Adrenal gland (tissue), 12 donors: Measurements from ENCODE around the gene NEBL. TPM values are rescaled to one million over a fixed set of nuclear protein-coding genes. Genes with fewer than 3 reads are reported as not detected.

Source experiments
- DNase-seq, 7 donors: peaks; one replicate each; pipeline ENCODE4 v3.0.0-alpha.2; 2019 to 2020
- H3K27ac ChIP-seq, 5 donors: fragments of 200-600 bp; sonication (generic) in 4 of 5; 1 replicate in 3 of 5; 2 replicates in 2 of 5; pipeline versions ENCODE4 v1.5.1 to v1.8.0; 2016 to 2020; ENCODE audit warnings: mild to moderate bottlenecking in 1 of 5
- H3K27me3 ChIP-seq: fragments of 200-600 bp; 2 replicates; pipeline ENCODE4 v1.8.0; 2021
- H3K36me3 ChIP-seq, 2 donors: fragments of 200-600 bp; replicated peaks in 1 of 2; 1 replicate in 1 of 2; 2 replicates in 1 of 2; pipeline versions ENCODE4 v1.5.1 to v1.8.0; 2018 to 2022
- H3K4me1 ChIP-seq, 2 donors: fragments of 200-600 bp; replicated peaks in 1 of 2; 1 replicate in 1 of 2; 2 replicates in 1 of 2; pipeline versions ENCODE4 v1.5.1 to v1.8.0; 2018 to 2021
- H3K4me3 ChIP-seq, 4 donors: fragments of 200-600 bp; sonication (generic) in 3 of 4; one replicate each; pipeline ENCODE4 v1.5.1; 2016 to 2018
- H3K9me3 ChIP-seq, 3 donors: fragments of 200-600 bp; sonication (generic) in 1 of 3; replicated peaks in 1 of 3; 1 replicate in 2 of 3; 2 replicates in 1 of 3; pipeline versions ENCODE4 v1.5.1 to v1.8.0; 2016 to 2021
- POLR2A ChIP-seq, 2 donors: fragments of 450-650 bp; IDR thresholded peaks; one replicate each; pipeline ENCODE4 v1.6.1; 2017; ENCODE audit warnings: antibody characterized with exemption in 2 of 2, mild to moderate bottlenecking in 2 of 2, moderate library complexity in 1 of 2
- WGBS, 4 donors: extraction: QIAGEN DNeasy Blood & Tissue Kit in 2 of 4; methylation state at CpG; one replicate each; pipeline versions ENCODE4 v1.1.5 to v1.1.7; 2013 to 2017; 5-methylcytosine and 5-hydroxymethylcytosine counted together
- intact Hi-C, 2 donors: fragments of 100-400 bp; cut with DNase I; formaldehyde crosslinking; loops; one replicate each; pipeline versions ENCODE4 v1.14.1 to v1.15.0; 2022 to 2023
- polyA plus RNA-seq, 3 donors: library from polyadenylated mRNA; stranded (reverse); fragments of 200-250 nt in 2 of 3; fragments of 350-450 nt in 1 of 3; fragmentation: Illumina TruSeq in 1 of 3; extraction: RNeasy Lipid Tissue Mini Kit (QIAGEN cat#74804) in 1 of 3; gene quantifications; one replicate each; pipeline ENCODE4 v1.2.3, GENCODE V29; 2013 to 2014
- total RNA-seq, 9 donors: library from RNA; depleted of rRNA in 4 of 9; stranded (reverse); fragments of >200 nt in 4 of 9; fragments of 120-200 nt in 1 of 9; fragmentation: NEBNext Ultra II Directional in 1 of 9; extraction: Animal tissue kit (Norgen Biotek cat#: 25700) in 1 of 9; gene quantifications; one replicate each; pipeline versions ENCODE4 v1.1.0 to v1.2.4, GENCODE V29; 2013 to 2023
- TF ChIP-seq, protein P1 (sequence below), 6 experiments: fragments of 450-650 bp in 4 of 6; fragments of 200-600 bp in 2 of 6; sonication (generic) in 1 of 6; IDR thresholded peaks; 1 replicate in 5 of 6; 2 replicates in 1 of 6; pipeline versions ENCODE4 v1.5.1 to v1.8.0; 2016 to 2021; ENCODE audit warnings: antibody characterized with exemption in 6 of 6, mild to moderate bottlenecking in 2 of 6, moderate library complexity in 1 of 6
- donor health status: healthy with polysubstance abuse.
- donor health status: Bipolar disorder and iron deficiency.
- donor health status: DM: yes; HTN: yes; CAD: no.
- donor health status: DM: no; HTN: no; CAD: no.
- donor health status: DM: no; HTN: no; CAD: no.
- donor health status: DM: yes; HTN: yes; CAD: no.

Gene NEBL
- total and polyA plus RNA-seq, 12 donors = 3.4 to 26.4 (median 7.2) TPM

DNA sequence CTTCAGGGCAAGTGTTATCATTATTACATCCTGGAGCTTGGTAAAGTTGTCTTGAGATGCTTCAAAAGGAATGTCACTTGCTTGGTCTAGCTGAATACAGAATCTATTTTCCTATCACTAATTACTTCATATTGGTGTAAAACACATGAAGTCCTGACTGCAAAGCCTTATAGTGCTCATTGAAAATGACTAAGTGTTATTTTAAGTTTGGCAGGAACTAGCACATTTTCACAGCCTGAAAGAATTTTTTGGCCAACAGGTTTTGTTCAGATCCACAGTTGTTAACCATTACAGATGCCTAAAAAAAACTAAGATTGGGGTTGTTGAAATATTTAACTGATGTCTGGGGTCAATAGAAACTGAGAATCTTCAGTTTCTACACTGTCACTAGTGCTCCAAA, 149.3 kb downstream of the NEBL start:
- Histone ChIP-seq H3K4me1 (no peaks in the 10 kb centered on the region), H3K27ac (no peak overlapping the region), H3K27me3 (no peaks in the 10 kb centered on the region), H3K4me3 (no peak overlapping the region), H3K9me3 (peaks cover 0 to 9% (median 0%) of the 10 kb centered on the region in 3 donors), H3K36me3 (no peaks in the 10 kb centered on the region)
- no peak for DNase-seq
- intact Hi-C loops = no loop called here
- TF ChIP-seq, protein P1, sequence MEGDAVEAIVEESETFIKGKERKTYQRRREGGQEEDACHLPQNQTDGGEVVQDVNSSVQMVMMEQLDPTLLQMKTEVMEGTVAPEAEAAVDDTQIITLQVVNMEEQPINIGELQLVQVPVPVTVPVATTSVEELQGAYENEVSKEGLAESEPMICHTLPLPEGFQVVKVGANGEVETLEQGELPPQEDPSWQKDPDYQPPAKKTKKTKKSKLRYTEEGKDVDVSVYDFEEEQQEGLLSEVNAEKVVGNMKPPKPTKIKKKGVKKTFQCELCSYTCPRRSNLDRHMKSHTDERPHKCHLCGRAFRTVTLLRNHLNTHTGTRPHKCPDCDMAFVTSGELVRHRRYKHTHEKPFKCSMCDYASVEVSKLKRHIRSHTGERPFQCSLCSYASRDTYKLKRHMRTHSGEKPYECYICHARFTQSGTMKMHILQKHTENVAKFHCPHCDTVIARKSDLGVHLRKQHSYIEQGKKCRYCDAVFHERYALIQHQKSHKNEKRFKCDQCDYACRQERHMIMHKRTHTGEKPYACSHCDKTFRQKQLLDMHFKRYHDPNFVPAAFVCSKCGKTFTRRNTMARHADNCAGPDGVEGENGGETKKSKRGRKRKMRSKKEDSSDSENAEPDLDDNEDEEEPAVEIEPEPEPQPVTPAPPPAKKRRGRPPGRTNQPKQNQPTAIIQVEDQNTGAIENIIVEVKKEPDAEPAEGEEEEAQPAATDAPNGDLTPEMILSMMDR (IDR thresholded peaks at IDR 0.05) = no peak
- no peak for TF ChIP-seq POLR2A (IDR thresholded peaks at IDR 0.05)

- TF ChIP-seq, protein P1 (IDR thresholded peaks at IDR 0.05) = no peak
- TF ChIP-seq POLR2A (IDR thresholded peaks at IDR 0.05) = no peak
- Histone ChIP-seq H3K4me3 (no peak overlapping the region), H3K27ac (no peak overlapping the region), H3K27me3 (no peaks in the 10 kb centered on the region), H3K9me3 (peaks cover 0 to 9% (median 0%) of the 10 kb centered on the region in 3 donors), H3K36me3 (no peaks in the 10 kb centered on the region), H3K4me1 (no peaks in the 10 kb centered on the region)
- no peak for DNase-seq
- WGBS, 4 donors = 82 to 90% (median 85%) methylated on average over 7 of the region's 7 CpGs
- intact Hi-C loops = no loop called here
Measured at GRCh38 chr10:20746856-20747255, 150.3 kb downstream of the NEBL start.

DNA sequence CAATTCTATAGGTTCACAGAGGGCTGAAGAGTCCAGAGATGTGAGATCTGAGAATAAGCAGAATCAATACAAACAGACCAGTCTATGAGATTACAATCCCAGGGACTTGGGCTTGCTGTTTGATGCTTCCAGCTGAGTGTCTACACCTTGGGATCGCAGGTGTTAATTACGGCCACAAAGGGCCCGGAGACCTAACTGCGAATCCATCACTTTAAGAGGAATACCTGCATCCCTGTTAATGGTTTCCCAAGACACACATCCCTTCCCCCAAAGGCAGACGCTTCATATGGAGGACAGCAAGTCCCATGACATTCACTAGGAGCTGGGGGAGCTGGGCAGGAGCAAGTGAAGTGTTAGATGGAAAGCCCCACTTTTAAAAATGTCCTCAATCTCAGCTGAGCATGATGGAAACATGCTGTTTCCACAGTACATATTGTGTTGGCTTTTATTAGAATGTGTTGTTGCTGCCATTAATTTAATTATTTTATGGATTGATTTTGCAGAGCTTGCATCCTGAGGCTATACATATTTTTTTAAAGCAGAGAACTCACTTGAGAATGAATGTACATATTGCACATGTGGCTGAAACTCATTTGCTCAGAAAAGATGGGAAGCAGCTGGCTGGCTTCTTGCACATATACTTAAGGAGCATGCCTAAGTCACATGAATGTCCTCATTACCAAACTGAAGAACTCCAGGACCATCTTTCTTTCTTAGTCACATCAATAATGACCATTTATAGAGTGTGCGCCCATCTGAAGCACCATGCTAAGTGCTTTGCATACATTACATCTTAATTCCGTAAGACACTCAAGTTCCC, 151.3 kb downstream of the NEBL start:
- Histone ChIP-seq H3K4me1 (no peaks in the 10 kb centered on the region), H3K9me3 (peaks cover 0 to 4% (median 0%) of the 10 kb centered on the region in 3 donors), H3K27ac (no peak overlapping the region), H3K27me3 (no peaks in the 10 kb centered on the region), H3K36me3 (no peaks in the 10 kb centered on the region), H3K4me3 (no peak overlapping the region)
- TF ChIP-seq POLR2A (IDR thresholded peaks at IDR 0.05) = no peak
- TF ChIP-seq, protein P1 (IDR thresholded peaks at IDR 0.05) = no peak
- 83 to 91% (median 89%) methylated on average over 7 of the region's 7 CpGs for WGBS, 4 donors
- no peak for DNase-seq
- intact Hi-C loops = no loop called here

- H3K27me3 ChIP-seq = no peaks in the 10 kb centered on the region
- H3K4me3 ChIP-seq = no peak overlapping the region
- WGBS, 4 donors = 81 to 89% (median 84%) methylated on average over 5 of the region's 5 CpGs
- no peaks in the 10 kb centered on the region for H3K4me1 ChIP-seq
- H3K27ac ChIP-seq = no peak overlapping the region
- no peaks in the 10 kb centered on the region for H3K36me3 ChIP-seq
- no peak for DNase-seq
- intact Hi-C loops = no loop called here
- no peaks in the 10 kb centered on the region for H3K9me3 ChIP-seq
- no peak for TF ChIP-seq POLR2A (IDR thresholded peaks at IDR 0.05)
- TF ChIP-seq, protein P1 (IDR thresholded peaks at IDR 0.05) = no peak
Measured at GRCh38 chr10:20744821-20745220, 152.3 kb downstream of the NEBL start.
